ENCODE data around the gene SLIT3.

Gene SLIT3

GRCh38 chr5:168931638-168932345, 369.1 kb downstream of the SLIT3 start:
- TF ChIP-seq CTCF (IDR thresholded peaks at IDR 0.05; ENCODE audit: insufficient read depth, missing control alignments), result no peak
- FAIRE-seq (no peak), DNase-seq (ENCODE audit: insufficient read length, low spot score) (no peak)

GRCh38 chr5:168929656-168930055, 371.3 kb downstream of the SLIT3 start:
- FAIRE-seq (no peak), DNase-seq (ENCODE audit: insufficient read length, low spot score) (no peak)
- no peak for TF ChIP-seq CTCF (IDR thresholded peaks at IDR 0.05; ENCODE audit: insufficient read depth, missing control alignments)

- TF ChIP-seq CTCF (IDR thresholded peaks at IDR 0.05; ENCODE audit: insufficient read depth, missing control alignments), result no peak
- no peak for DNase-seq (ENCODE audit: insufficient read length, low spot score)
- no peak for FAIRE-seq
Measured at GRCh38 chr5:168925160-168925559, 375.8 kb downstream of the SLIT3 start.

GRCh38 chr5:168921147-168921866, 379.6 kb downstream of the SLIT3 start:
- TF ChIP-seq CTCF (IDR thresholded peaks at IDR 0.05; ENCODE audit: insufficient read depth, missing control alignments), result no peak
- FAIRE-seq (no peak), DNase-seq (ENCODE audit: insufficient read length, low spot score) (no peak)

GRCh38 chr5:168920019-168920810, 380.7 kb downstream of the SLIT3 start:
- TF ChIP-seq CTCF (IDR thresholded peaks at IDR 0.05; ENCODE audit: insufficient read depth, missing control alignments), result no peak
- DNase-seq (ENCODE audit: insufficient read length, low spot score) (no peak), FAIRE-seq (no peak)

- no peak for TF ChIP-seq CTCF (IDR thresholded peaks at IDR 0.05; ENCODE audit: insufficient read depth, missing control alignments)
- FAIRE-seq, result no peak
- no peak for DNase-seq (ENCODE audit: insufficient read length, low spot score)
Measured at GRCh38 chr5:168917947-168918600, 382.9 kb downstream of the SLIT3 start.

Measured in D721Med (cell line).